Activated T-cell treated with anti-CD3 and anti-CD28 coated beads, Interleukin-2, amount 50 U/mL, for 24 hours (primary cell): ENCODE data around the gene SOD2.
"Not testable (repeated sequence)": the region's sequence is repeated elsewhere in the genome, so short reads cannot be mapped to it uniquely, and the experiment has no call there.

ENCODE experiments used
- DNase-seq: peaks from one replicate; pipeline ENCODE4 v3.0.0-alpha.2; 2020
- H3K27ac Mint-ChIP-seq: 2 replicates; pipeline ENCODE4 v1.8.0; 2020; ENCODE audit warnings: mild to moderate bottlenecking, mixed read lengths
- H3K27me3 Mint-ChIP-seq: 2 replicates; pipeline ENCODE4 v1.8.0; 2020; ENCODE audit warnings: mixed read lengths
- H3K36me3 Mint-ChIP-seq: 2 replicates; pipeline ENCODE4 v1.8.0; 2020; ENCODE audit warnings: low read depth, mixed read lengths
- H3K4me1 Mint-ChIP-seq: 2 replicates; pipeline ENCODE4 v1.8.0; 2020; ENCODE audit warnings: low read depth, mixed read lengths
- H3K4me3 Mint-ChIP-seq: 2 replicates; pipeline ENCODE4 v1.8.0; 2020; ENCODE audit warnings: mild to moderate bottlenecking, moderate library complexity, mixed read lengths
- H3K9me3 Mint-ChIP-seq: 2 replicates; pipeline ENCODE4 v1.8.0; 2020; ENCODE audit warnings: mixed read lengths

The SOD2 gene

GRCh38 chr6:159693128-159693893, at the start of gene SOD2:
TSS of gene SOD2 (minus strand) at chr6:159693241. CDS start at chr6:159693167, 74 bp downstream.
- DNase-seq, result peak; percentile 93
- H3K4me1 Mint-ChIP-seq, result peaks cover 46% of the 10 kb centered on the region
- no peaks in the 10 kb centered on the region for H3K27me3 Mint-ChIP-seq
- peaks cover 37% of the 10 kb centered on the region for H3K36me3 Mint-ChIP-seq
- peak within 1 kb of the TSS; percentile 97 for H3K27ac Mint-ChIP-seq
- no peaks in the 10 kb centered on the region for H3K9me3 Mint-ChIP-seq
- peak within 1 kb of the TSS; percentile 94 for H3K4me3 Mint-ChIP-seq

GRCh38 chr6:159742165-159742564, 49.1 kb upstream of the SOD2 start:
- Mint-ChIP-seq H3K4me1 (peaks cover 40% of the 10 kb centered on the region), H3K36me3 (peaks cover 96% of the 10 kb centered on the region), H3K9me3 (no peaks in the 10 kb centered on the region), H3K27me3 (no peaks in the 10 kb centered on the region), H3K4me3 (no peak overlapping the region), H3K27ac (peak overlapping the region; percentile 76)
- no peak for DNase-seq

GRCh38 chr6:159739341-159739740, 46.3 kb upstream of the SOD2 start:
- Mint-ChIP-seq H3K9me3 (no peaks in the 10 kb centered on the region), H3K27me3 (no peaks in the 10 kb centered on the region), H3K4me1 (peaks cover 41% of the 10 kb centered on the region), H3K27ac (peak overlapping the region; percentile 59), H3K36me3 (peaks cover 81% of the 10 kb centered on the region), H3K4me3 (no peak overlapping the region)
- DNase-seq, result no peak

DNA sequence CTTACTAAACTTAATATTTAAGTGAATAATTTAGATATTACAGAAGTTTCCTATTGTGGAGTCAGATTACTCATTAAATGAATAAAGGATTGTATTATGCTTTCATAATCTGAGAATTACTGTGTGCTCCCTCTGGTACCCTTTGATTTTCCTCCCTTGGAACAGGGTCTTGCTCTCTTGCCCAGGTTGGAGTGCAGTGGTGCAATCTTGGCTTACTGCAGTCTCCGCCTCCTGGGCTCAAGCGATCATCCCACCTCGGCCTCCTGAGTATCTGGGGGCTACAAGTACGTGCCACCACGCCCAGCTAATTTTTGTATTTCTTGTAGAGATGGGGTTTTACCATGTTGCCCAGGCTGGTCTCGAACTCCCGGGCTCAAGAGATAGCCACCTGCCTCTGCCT, 43.9 kb upstream of the SOD2 start:
- Mint-ChIP-seq H3K27ac (peak overlapping the region; percentile 40), H3K9me3 (no peaks in the 10 kb centered on the region), H3K27me3 (no peaks in the 10 kb centered on the region), H3K4me1 (peaks cover 60% of the 10 kb centered on the region), H3K4me3 (no peak overlapping the region), H3K36me3 (peaks cover 77% of the 10 kb centered on the region)
- DNase-seq, result no peak

DNA sequence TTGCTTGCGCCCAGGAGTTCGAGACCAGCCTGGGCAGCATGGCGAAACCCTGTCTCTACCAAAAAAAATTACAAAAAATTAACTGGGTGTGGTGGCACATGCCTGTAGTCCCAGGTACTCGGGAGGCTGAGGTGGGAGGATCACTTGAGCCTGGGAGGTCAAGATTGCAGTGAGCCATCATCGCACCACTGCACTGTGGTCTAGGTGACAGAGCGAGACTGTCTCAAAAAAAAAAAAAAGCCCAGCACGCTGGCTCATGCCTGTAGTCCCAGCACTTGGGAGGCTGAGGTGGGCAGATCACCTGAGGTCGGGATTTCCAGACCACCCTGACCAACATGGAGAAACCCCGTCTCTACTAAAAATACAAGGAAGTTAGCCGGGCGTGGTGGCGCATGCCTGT, 40.4 kb upstream of the SOD2 start:
- not testable (repeated sequence) for H3K9me3 Mint-ChIP-seq, H3K27me3 Mint-ChIP-seq, DNase-seq, H3K4me3 Mint-ChIP-seq
- H3K27ac Mint-ChIP-seq, result peak overlapping the region; percentile 66
- H3K36me3 Mint-ChIP-seq, result peaks cover 77% of the 10 kb centered on the region
- H3K4me1 Mint-ChIP-seq, result peaks cover 73% of the 10 kb centered on the region

DNA sequence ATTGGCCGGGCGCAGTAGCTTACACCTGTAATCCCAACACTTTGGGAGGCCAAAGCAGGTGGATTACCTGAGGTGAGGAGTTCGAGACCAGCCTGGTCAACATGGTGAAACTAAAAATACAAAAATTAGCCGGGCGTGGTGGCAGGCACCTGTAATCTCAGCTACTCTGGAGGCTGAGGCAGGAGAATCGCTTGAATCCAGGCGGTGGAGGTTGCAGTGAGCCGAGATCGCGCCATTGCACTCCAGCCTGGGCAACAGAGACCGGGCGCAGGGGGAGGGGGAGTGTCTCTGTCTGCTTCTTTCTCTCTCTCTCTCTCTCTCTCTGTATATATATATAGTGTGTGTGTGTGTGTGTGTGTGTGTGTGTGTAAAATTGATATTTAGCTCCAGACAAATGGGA, 39.5 kb upstream of the SOD2 start:
- not testable (repeated sequence) for DNase-seq, H3K27me3 Mint-ChIP-seq, H3K9me3 Mint-ChIP-seq
- H3K27ac Mint-ChIP-seq, result peak overlapping the region; percentile 78
- peaks cover 75% of the 10 kb centered on the region for H3K36me3 Mint-ChIP-seq
- H3K4me1 Mint-ChIP-seq, result peaks cover 66% of the 10 kb centered on the region
- H3K4me3 Mint-ChIP-seq, result peak overlapping the region; percentile 12

DNA sequence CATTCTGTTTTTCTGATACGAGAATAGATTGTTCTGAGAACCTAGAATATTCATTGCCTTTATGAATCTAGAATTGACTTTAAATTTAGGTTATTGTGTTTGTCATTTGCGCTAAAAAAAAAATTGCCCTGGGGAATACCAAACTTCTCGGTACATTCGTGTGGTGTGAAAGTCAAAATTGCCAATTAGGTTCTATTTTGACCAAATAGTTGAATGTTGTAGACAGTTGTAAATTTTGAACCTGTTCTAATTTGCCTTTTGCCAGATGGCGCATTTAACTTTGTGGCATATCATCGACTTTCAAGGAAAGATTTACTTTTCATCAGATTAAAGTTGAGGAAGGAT, 37.3 kb upstream of the SOD2 start:
- no peak for DNase-seq
- Mint-ChIP-seq H3K4me3 (peak overlapping the region; percentile 96), H3K4me1 (peaks cover 67% of the 10 kb centered on the region), H3K27ac (peak overlapping the region; percentile 79), H3K27me3 (no peaks in the 10 kb centered on the region), H3K36me3 (peaks cover 74% of the 10 kb centered on the region), H3K9me3 (no peaks in the 10 kb centered on the region)

DNA sequence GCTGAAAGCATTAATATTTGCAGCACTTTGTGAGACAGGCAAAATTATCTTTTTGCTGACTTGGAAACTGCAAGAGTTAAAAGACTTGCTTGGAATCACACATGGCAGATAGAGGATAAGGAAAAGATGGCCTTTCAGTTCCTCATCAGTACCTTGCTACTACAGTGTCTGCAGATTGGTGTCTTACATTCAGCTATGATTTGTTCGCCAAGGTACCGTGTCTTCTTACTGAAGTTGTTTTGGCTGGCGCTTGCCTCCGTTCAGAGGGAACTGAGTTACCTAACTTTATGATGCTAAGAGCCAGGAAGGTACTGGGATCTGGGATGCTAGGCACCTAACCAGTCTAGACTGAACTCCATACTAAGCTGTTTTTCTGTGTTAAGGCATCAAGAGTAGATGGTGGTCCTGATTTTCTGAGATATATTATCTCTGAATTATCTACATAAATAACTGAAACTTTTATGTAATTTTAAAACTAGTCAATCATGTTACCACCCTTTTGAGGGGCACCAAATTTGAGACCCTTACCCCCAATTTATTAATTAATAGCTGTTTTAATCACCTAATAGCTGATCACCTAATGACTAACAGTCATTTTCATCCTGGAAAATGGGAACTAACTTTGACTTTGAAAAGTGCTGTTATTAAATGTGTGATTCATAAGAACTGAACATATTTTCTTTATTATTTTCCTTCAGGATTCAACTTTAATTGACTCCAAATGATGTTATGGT, 36.7 kb upstream of the SOD2 start:
- Mint-ChIP-seq H3K9me3 (no peaks in the 10 kb centered on the region), H3K27ac (peak overlapping the region; percentile 93), H3K36me3 (peaks cover 74% of the 10 kb centered on the region), H3K4me3 (peak overlapping the region; percentile 96), H3K27me3 (no peaks in the 10 kb centered on the region), H3K4me1 (peaks cover 67% of the 10 kb centered on the region)
- no peak for DNase-seq

GRCh38 chr6:159728531-159728964, 35.5 kb upstream of the SOD2 start:
- no peak for DNase-seq
- H3K9me3 Mint-ChIP-seq, result no peaks in the 10 kb centered on the region
- peaks cover 75% of the 10 kb centered on the region for H3K36me3 Mint-ChIP-seq
- H3K4me3 Mint-ChIP-seq, result peak overlapping the region; percentile 96
- H3K4me1 Mint-ChIP-seq, result peaks cover 63% of the 10 kb centered on the region
- H3K27me3 Mint-ChIP-seq, result no peaks in the 10 kb centered on the region
- peak overlapping the region; percentile 93 for H3K27ac Mint-ChIP-seq

- Mint-ChIP-seq H3K4me3 (peak overlapping the region; percentile 96), H3K27me3 (no peaks in the 10 kb centered on the region), H3K27ac (peak overlapping the region; percentile 93), H3K9me3 (peaks cover 3% of the 10 kb centered on the region), H3K4me1 (peaks cover 62% of the 10 kb centered on the region), H3K36me3 (peaks cover 76% of the 10 kb centered on the region)
- DNase-seq, result no peak
These were observed 34.8 kb upstream of the SOD2 start for GRCh38 chr6:159727717-159728445.

GRCh38 chr6:159726918-159727716, 34.1 kb upstream of the SOD2 start, which contains the start of gene WTAP:
TSS of gene WTAP (plus strand) at chr6:159727506. CDS start at chr6:159736266, 8,760 bp downstream.
- Mint-ChIP-seq H3K27ac (peak within 1 kb of the TSS; percentile 98), H3K9me3 (peaks cover 3% of the 10 kb centered on the region), H3K4me1 (peaks cover 55% of the 10 kb centered on the region), H3K4me3 (peak within 1 kb of the TSS; percentile 96), H3K36me3 (peaks cover 79% of the 10 kb centered on the region), H3K27me3 (no peaks in the 10 kb centered on the region)
- peak; percentile 98 for DNase-seq

GRCh38 chr6:159726255-159726917, 33.3 kb upstream of the SOD2 start:
- DNase-seq, result no peak
- no peaks in the 10 kb centered on the region for H3K27me3 Mint-ChIP-seq
- H3K27ac Mint-ChIP-seq, result peak overlapping the region; percentile 98
- H3K4me3 Mint-ChIP-seq, result peak overlapping the region; percentile 96
- H3K36me3 Mint-ChIP-seq, result peaks cover 71% of the 10 kb centered on the region
- H3K9me3 Mint-ChIP-seq, result peaks cover 3% of the 10 kb centered on the region
- peaks cover 48% of the 10 kb centered on the region for H3K4me1 Mint-ChIP-seq

DNA sequence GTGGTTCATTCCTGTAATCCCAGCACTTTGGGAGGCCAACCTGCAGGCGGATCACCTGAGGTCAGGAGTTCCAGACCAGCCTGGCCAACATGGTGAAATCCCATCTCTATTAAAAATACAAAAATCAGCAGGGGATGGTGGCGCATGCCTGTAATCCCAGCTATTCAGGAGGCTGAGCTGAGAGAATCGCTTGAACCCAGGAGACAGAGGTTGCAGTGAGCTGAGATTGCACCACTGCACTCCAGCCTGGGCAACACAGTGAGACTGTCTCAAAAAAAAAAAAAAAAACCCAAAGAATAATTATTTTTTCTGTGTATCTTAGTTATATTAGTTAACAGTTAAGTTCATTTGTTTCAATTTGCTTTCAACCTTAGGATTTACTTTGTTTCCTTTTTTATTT, 32.2 kb upstream of the SOD2 start:
- H3K36me3 Mint-ChIP-seq, result peaks cover 62% of the 10 kb centered on the region
- H3K9me3 Mint-ChIP-seq, H3K27ac Mint-ChIP-seq, DNase-seq, H3K27me3 Mint-ChIP-seq: not testable (repeated sequence)
- peaks cover 39% of the 10 kb centered on the region for H3K4me1 Mint-ChIP-seq
- H3K4me3 Mint-ChIP-seq, result peak overlapping the region; percentile 20
